Nephron progenitor cell (in vitro differentiated cells): ENCODE measurements around the gene KPNA4.

Experiments
- DNase-seq: peaks from one replicate; pipeline ENCODE4 v3.0.0; 2021
- H3K27ac Mint-ChIP-seq: 2 replicates; pipeline ENCODE4 v1.8.0; 2021; ENCODE audit warnings: mild to moderate bottlenecking, moderate library complexity, mixed read lengths
- H3K27me3 Mint-ChIP-seq: 2 replicates; pipeline ENCODE4 v1.8.0; 2021; ENCODE audit warnings: mild to moderate bottlenecking, low read depth, mixed read lengths; ENCODE audit not compliant: poor library complexity
- H3K36me3 Mint-ChIP-seq: 2 replicates; pipeline ENCODE4 v1.8.0; 2021; ENCODE audit warnings: low read depth, mixed read lengths
- H3K4me1 Mint-ChIP-seq: 2 replicates; pipeline ENCODE4 v1.8.0; 2021; ENCODE audit warnings: mixed read lengths
- H3K4me3 Mint-ChIP-seq: 2 replicates; pipeline ENCODE4 v1.8.0; 2021; ENCODE audit warnings: mild to moderate bottlenecking, moderate library complexity, mixed read lengths
- H3K9me3 Mint-ChIP-seq: 2 replicates; pipeline ENCODE4 v1.8.0; 2021; ENCODE audit warnings: mild to moderate bottlenecking, moderate library complexity, mixed read lengths
- CTCF ChIP-seq: fragments of 200-600 bp; sonication (generic); IDR thresholded peaks from 2 replicates; pipeline ENCODE4 v1.5.0; 2021; ENCODE audit warnings: antibody characterized with exemption

Gene KPNA4

GRCh38 chr3:160557571-160557970, 7.8 kb downstream of the KPNA4 start:
- DNase-seq: no peak
- Mint-ChIP-seq H3K4me3 (no peak overlapping the region), H3K27me3 (no peaks in the 10 kb centered on the region), H3K9me3 (peaks cover 83% of the 10 kb centered on the region), H3K4me1 (no peaks in the 10 kb centered on the region), H3K27ac (no peak overlapping the region), H3K36me3 (peaks cover 90% of the 10 kb centered on the region)
- no peak for TF ChIP-seq CTCF

- peaks cover 90% of the 10 kb centered on the region for H3K36me3 Mint-ChIP-seq
- H3K4me3 Mint-ChIP-seq: no peak overlapping the region
- TF ChIP-seq CTCF: no peak
- no peaks in the 10 kb centered on the region for H3K27me3 Mint-ChIP-seq
- H3K27ac Mint-ChIP-seq: no peak overlapping the region
- no peaks in the 10 kb centered on the region for H3K4me1 Mint-ChIP-seq
- no peak for DNase-seq
- H3K9me3 Mint-ChIP-seq: peaks cover 83% of the 10 kb centered on the region
Observed at GRCh38 chr3:160556141-160556540, 9.2 kb downstream of the KPNA4 start.

- H3K36me3 Mint-ChIP-seq: peaks cover 92% of the 10 kb centered on the region
- no peak overlapping the region for H3K27ac Mint-ChIP-seq
- no peaks in the 10 kb centered on the region for H3K27me3 Mint-ChIP-seq
Observed at GRCh38 chr3:160554980-160555379, 10.4 kb downstream of the KPNA4 start.

GRCh38 chr3:160553827-160554226, 11.5 kb downstream of the KPNA4 start:
- H3K9me3 Mint-ChIP-seq: peaks cover 85% of the 10 kb centered on the region
- no peaks in the 10 kb centered on the region for H3K4me1 Mint-ChIP-seq
- H3K4me3 Mint-ChIP-seq: no peak overlapping the region
- H3K36me3 Mint-ChIP-seq: peaks cover 92% of the 10 kb centered on the region
- H3K27ac Mint-ChIP-seq: no peak overlapping the region
- TF ChIP-seq CTCF: no peak
- no peak for DNase-seq
- no peaks in the 10 kb centered on the region for H3K27me3 Mint-ChIP-seq

More at GRCh38 chr3:160554980-160555379, 10.4 kb downstream of the KPNA4 start:
- Mint-ChIP-seq H3K9me3 (peaks cover 83% of the 10 kb centered on the region), H3K4me3 (no peak overlapping the region), H3K4me1 (no peaks in the 10 kb centered on the region)
- DNase-seq: no peak
- no peak for TF ChIP-seq CTCF

GRCh38 chr3:160546727-160547126, 18.6 kb downstream of the KPNA4 start:
- Mint-ChIP-seq H3K36me3 (peaks cover 96% of the 10 kb centered on the region), H3K9me3 (peaks cover 64% of the 10 kb centered on the region), H3K4me3 (no peak overlapping the region), H3K27me3 (no peaks in the 10 kb centered on the region), H3K27ac (no peak overlapping the region), H3K4me1 (no peaks in the 10 kb centered on the region)
- no peak for TF ChIP-seq CTCF
- no peak for DNase-seq

- no peak for DNase-seq
- Mint-ChIP-seq H3K27me3 (no peaks in the 10 kb centered on the region), H3K36me3 (peaks cover 92% of the 10 kb centered on the region), H3K27ac (no peak overlapping the region), H3K4me1 (no peaks in the 10 kb centered on the region), H3K4me3 (no peak overlapping the region), H3K9me3 (peaks cover 54% of the 10 kb centered on the region)
- no peak for TF ChIP-seq CTCF
Observed at GRCh38 chr3:160545504-160545871, 19.9 kb downstream of the KPNA4 start.
